GM10847 (cell line): ENCODE measurements around the gene LCE2D.
"Not testable (repeated sequence)": the region's sequence is repeated elsewhere in the genome, so short reads cannot be mapped to it uniquely, and the experiment has no call there.

Experiments used
- POLR2A ChIP-seq: IDR thresholded peaks from 2 replicates; pipeline ENCODE4 v1.6.1; 2011; ENCODE audit not compliant: insufficient read length; ENCODE audit errors: extremely low read depth

The LCE2D gene

GRCh38 chr1:152681616-152682015, 18.4 kb downstream of the LCE2D start:
- no peak for TF ChIP-seq POLR2A

- no peak for TF ChIP-seq POLR2A
These were observed 20.7 kb downstream of the LCE2D start for GRCh38 chr1:152683846-152684245.

GRCh38 chr1:152685823-152686222, 22.6 kb downstream of the LCE2D start, which contains the start of gene LCE2B:
Gene LCE2B (plus strand): TSS chr1:152686123. CDS start chr1:152686844, 721 bp downstream.
- TF ChIP-seq POLR2A = not testable (repeated sequence)

GRCh38 chr1:152697701-152698600, 34.8 kb downstream of the LCE2D start, which contains the start of gene LCE2A:
Gene LCE2A (plus strand): TSS chr1:152698345. CDS start chr1:152698902, 557 bp downstream.
- no peak for TF ChIP-seq POLR2A

- TF ChIP-seq POLR2A = no peak
These were observed 36.6 kb downstream of the LCE2D start for GRCh38 chr1:152699746-152700145.

- no peak for TF ChIP-seq POLR2A
These were observed 44.7 kb downstream of the LCE2D start, which contains the start of gene LCE4A for GRCh38 chr1:152707860-152708259. Gene LCE4A (plus strand): TSS chr1:152708160. CDS start chr1:152709076, 916 bp downstream.
